ENCODE results near the gene RPRD2.

RPRD2 gene

DNA sequence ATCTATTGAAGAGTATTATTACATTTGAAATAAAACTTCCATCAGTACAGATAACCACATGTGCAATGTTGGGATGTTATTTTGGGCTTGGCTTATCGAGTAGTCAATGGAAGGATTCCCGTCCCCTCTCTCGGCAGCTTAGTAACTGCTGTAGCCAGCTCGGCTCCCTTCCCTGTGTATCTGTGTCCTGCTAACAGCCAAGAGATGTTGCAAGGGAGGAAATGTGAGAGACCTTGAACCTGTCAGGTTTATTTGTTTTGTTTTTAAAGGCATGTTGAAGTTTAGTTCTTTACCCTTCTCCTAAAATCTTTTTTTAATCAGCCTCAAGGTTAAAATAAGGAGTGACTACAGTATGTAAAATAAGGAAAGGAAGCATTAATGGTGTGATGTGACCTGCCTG is 109.7 kb downstream of the RPRD2 start:
- no peak for DNase-seq

- DNase-seq = no peak
Observed at GRCh38 chr1:150474869-150475268, 110.9 kb downstream of the RPRD2 start.

DNA sequence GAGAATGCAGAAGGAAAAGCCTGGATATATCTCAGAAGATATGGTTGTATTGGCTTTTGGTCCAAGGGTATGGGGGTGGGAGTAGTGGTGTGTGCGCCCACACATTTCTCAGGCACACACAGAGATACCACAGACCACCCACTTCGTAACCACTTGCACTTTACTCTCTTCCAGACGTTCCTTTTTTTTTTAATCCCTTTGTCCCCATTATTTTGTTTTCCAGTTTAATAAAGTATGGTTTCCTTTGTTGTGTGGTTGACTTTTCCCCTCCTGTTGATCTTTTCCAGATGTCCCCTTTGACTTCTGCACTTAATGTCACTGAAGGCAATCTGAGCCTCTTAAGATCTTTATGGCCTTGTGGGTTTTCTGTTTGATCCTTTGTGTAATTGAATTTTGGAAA is 112.8 kb downstream of the RPRD2 start:
- no peak for DNase-seq

- no peak for DNase-seq
Observed at GRCh38 chr1:150477320-150477719, 113.4 kb downstream of the RPRD2 start.

- DNase-seq = no peak
Observed at GRCh38 chr1:150477733-150478132, 113.8 kb downstream of the RPRD2 start.

DNA sequence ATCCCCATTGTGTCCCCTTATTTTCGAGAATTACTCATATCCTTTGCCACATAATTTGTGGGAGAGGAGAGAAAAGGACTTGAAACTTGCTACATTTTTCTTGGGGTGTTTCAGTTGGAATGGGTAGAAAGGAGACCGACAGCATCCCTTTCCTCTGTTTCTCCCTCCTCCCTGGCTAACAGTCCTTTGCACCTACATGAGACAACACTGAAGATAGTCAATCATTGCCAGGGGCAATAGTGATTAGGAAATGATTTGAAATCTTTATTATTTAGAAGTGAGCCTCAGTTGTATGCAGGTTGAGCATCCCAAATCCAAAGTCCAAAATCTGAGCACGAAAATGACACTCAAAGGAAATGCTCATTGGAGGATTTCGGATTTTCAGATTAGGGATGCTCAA is 115.4 kb downstream of the RPRD2 start:
- DNase-seq = no peak

- no peak for DNase-seq
Observed at GRCh38 chr1:150479927-150480352, 116.0 kb downstream of the RPRD2 start.

DNA sequence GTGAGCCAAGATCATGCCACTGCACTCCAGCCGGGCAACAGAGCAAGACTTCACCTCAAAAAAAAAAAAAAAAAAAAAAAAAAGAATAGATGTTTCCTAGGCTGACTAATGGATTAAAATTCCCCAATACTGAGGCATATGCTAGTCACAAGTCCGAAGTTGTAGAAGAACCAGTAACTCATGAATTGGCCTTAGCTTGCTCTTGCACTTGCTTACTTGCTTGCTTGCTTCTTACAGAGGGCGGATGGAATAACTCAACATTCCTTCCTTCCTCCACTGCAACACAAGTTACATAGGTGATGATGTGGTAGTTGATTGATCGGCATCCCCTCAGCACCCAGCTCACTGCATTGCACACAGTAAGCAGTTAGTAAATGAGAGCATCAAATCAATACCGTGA is 120.5 kb downstream of the RPRD2 start:
- DNase-seq = no peak

DNA sequence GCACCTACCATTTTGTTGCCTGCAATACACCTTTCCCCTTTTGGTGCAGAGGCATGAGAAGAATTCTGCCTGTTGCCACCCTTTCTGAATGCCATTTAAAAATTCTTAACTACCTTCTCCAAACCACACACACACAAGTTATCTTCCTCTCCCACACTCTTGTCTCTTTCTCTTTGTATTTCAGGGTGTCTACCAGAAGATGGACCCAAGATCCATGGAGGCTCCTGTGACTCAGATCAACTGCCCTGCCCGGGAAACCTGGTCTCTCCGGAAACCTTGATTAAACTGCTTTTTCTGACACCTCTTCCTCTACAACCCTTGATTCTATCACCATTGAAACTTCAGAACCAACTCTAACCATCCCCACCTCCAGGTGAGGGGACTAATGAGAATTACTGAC is 120.9 kb downstream of the RPRD2 start:
- DNase-seq = no peak

GRCh38 chr1:150486966-150487762 is 123.2 kb downstream of the RPRD2 start, which contains the start of gene TARS2:
TARS2 (plus strand) TSS chr1:150487419; CDS start chr1:150487451, 32 bp downstream.
- DNase-seq = peak; percentile 68 to 86 (median 81)

GRCh38 chr1:150487763-150488115 is 123.8 kb downstream of the RPRD2 start:
- peak in 1 of 4 experiments; percentile 5 for DNase-seq

DNA sequence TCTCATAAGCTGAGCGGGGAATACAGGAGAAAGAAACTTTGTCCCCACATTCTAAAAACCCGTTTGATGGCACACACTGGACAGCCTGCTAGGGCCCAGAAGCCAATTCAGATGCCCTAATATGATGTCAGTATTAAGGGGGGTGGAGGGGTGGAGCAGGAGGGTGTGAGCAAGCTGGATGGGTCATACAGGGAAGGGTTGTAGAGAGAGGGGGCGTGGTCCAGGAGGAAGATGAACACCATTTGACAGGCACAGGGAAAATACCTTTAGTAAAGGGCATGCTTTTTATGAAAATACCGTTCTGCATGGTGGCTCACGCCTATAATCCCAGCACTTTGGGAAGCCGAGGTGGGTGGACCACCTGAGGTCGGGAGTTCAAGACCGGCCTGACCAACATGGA is 129.2 kb downstream of the RPRD2 start:
- no peak for DNase-seq

- no peak for DNase-seq
Observed at GRCh38 chr1:150498342-150498741, 134.4 kb downstream of the RPRD2 start.

DNA sequence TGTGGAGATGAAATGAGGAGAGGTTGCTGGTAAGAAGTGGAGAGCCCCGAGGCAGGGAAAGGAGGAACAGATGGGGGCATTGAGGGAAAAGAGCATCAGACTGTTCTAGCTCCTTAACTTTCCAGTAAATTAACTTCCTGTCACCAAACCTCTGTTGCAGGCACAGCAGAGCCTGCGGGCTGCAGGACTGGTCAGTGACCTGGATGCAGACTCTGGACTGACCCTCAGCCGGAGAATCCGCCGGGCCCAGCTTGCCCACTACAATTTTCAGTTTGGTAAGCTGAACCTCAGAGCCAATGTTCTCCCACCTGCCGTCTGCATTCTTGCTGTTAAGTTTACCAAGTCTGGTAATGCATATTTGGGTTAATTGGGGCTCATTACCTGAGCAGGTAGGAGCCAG is 141.5 kb downstream of the RPRD2 start:
- no peak for DNase-seq

- DNase-seq = no peak
Observed at GRCh38 chr1:150507912-150508864, 144.2 kb downstream of the RPRD2 start, which contains the start of gene ECM1. ECM1 (plus strand) TSS chr1:150508109; CDS start chr1:150508210, 101 bp downstream.

- DNase-seq = no peak
Observed at GRCh38 chr1:150508982-150509381, 145.0 kb downstream of the RPRD2 start.

DNA sequence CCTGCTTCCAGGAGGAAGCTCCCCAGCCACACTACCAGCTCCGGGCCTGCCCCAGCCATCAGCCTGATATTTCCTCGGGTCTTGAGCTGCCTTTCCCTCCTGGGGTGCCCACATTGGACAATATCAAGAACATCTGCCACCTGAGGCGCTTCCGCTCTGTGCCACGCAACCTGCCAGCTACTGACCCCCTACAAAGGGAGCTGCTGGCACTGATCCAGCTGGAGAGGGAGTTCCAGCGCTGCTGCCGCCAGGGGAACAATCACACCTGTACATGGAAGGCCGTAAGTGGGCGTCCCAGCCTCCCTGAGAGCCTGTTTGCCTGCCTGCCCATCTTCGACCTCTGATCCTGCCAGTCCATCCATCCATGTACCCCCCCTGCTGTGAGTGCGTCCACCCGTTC is 147.6 kb downstream of the RPRD2 start:
- no peak for DNase-seq

- DNase-seq = no peak
Observed at GRCh38 chr1:150511985-150512660, 148.2 kb downstream of the RPRD2 start.

- DNase-seq = no peak
Observed at GRCh38 chr1:150512846-150513245, 148.9 kb downstream of the RPRD2 start.

- DNase-seq = no peak
Observed at GRCh38 chr1:150513351-150513791, 149.4 kb downstream of the RPRD2 start.

DNA sequence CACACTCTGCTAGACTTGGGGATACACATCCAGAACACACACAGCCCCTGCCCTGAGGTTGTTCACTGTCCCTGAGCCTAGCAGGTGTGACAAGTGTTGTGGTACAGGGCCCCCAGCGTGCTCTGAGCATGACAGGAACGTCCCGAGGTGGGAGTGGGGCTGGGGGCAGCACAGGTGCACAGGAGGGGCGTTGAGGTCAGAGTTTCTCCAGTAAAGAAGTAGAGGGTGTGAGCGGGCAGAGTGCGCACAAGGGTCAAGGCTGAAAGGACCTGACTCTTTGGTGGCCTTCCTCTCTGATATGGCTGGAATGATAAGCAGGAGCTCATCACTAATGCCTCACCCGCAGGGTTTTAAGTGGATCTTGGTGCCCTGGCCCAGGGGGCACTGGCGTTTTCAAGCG is 150.3 kb downstream of the RPRD2 start:
- no peak for DNase-seq

GRCh38 chr1:150514913-150515327 is 151.0 kb downstream of the RPRD2 start:
- DNase-seq = no peak
